ENCODE data around the gene CD96. TPM values are rescaled to one million over a fixed set of nuclear protein-coding genes. Genes with fewer than 3 reads are reported as not detected.

The CD96 gene
- total RNA-seq, 1 donor from 2014 or later, result not detected

Other genes starting within 250 kb of the CD96 start
- 0.41 and 1.3 TPM in 2 replicates for gene ZBED2, start 53.1 kb downstream of the CD96 start, total RNA-seq
- gene PLCXD2, start 132.5 kb downstream of the CD96 start, total RNA-seq, result 1.2 and 2.0 TPM in 2 replicates

Data from glomerular endothelial cell (primary cell).